Neural progenitor cell (in vitro differentiated cells): ENCODE data around the gene RUVBL2. TPM values are rescaled to one million over a fixed set of nuclear protein-coding genes. Genes with fewer than 3 reads are reported as not detected.

Experiments used
- DNase-seq: peaks from one replicate; pipeline ENCODE4 v3.0.0-alpha.2; 2016; ENCODE audit warnings: low spot score
- H2AFZ ChIP-seq: fragments of 200-600 bp; sonication (generic); replicated peaks from 2 replicates; pipeline ENCODE4 v1.6.1; 2016; ENCODE audit warnings: antibody characterized with exemption
- H3F3A ChIP-seq: fragments of 200-600 bp; sonication (generic); 2 replicates; pipeline ENCODE4 v1.6.1; 2016; ENCODE audit warnings: antibody characterized with exemption, low read depth
- H3K27ac ChIP-seq: fragments of 200-600 bp; sonication (generic); 2 replicates; pipeline ENCODE4 v1.5.1; 2016; ENCODE audit warnings: mild to moderate bottlenecking
- H3K27me3 ChIP-seq: fragments of 200-600 bp; sonication (generic); 2 replicates; pipeline ENCODE4 v1.6.1; 2016; ENCODE audit warnings: mild to moderate bottlenecking, moderate library complexity
- H3K36me3 ChIP-seq: fragments of 200-600 bp; sonication (generic); 2 replicates; pipeline ENCODE4 v1.5.1; 2016
- H3K4me1 ChIP-seq: fragments of 200-600 bp; sonication (generic); 2 replicates; pipeline ENCODE4 v1.6.1; 2016; ENCODE audit warnings: mixed run types
- H3K4me2 ChIP-seq: fragments of 200-600 bp; sonication (generic); 2 replicates; pipeline ENCODE4 v1.6.1; 2016
- H3K4me3 ChIP-seq: fragments of 200-600 bp; sonication (generic); 2 replicates; pipeline ENCODE4 v1.5.1; 2016
- H3K79me2 ChIP-seq: fragments of 200-600 bp; sonication (generic); 2 replicates; pipeline ENCODE4 v1.6.1; 2016; ENCODE audit warnings: low read depth
- H3K9ac ChIP-seq: fragments of 200-600 bp; sonication (generic); 2 replicates; pipeline ENCODE4 v1.6.1; 2016
- H3K9me3 ChIP-seq: fragments of 200-600 bp; sonication (generic); 2 replicates; pipeline ENCODE4 v1.5.1; 2016; ENCODE audit warnings: low read depth
- H4K20me1 ChIP-seq: fragments of 200-600 bp; sonication (generic); 2 replicates; pipeline ENCODE4 v1.6.1; 2016; ENCODE audit warnings: low read depth
- H3K27ac Mint-ChIP-seq: 3 replicates; pipeline ENCODE4 v1.8.0; 2021; ENCODE audit warnings: mixed read lengths
- H3K27me3 Mint-ChIP-seq: 2 replicates; pipeline ENCODE4 v1.8.0; 2022; ENCODE audit warnings: low read depth, mild to moderate bottlenecking, inconsistent platforms, moderate library complexity, mixed read lengths; ENCODE audit not compliant: insufficient read depth
- H3K36me3 Mint-ChIP-seq: 3 replicates; pipeline ENCODE4 v1.8.0; 2021; ENCODE audit warnings: mixed read lengths
- H3K4me1 Mint-ChIP-seq: 3 replicates; pipeline ENCODE4 v1.8.0; 2021; ENCODE audit warnings: mixed read lengths
- H3K4me3 Mint-ChIP-seq: 3 replicates; pipeline ENCODE4 v1.8.0; 2021; ENCODE audit warnings: mild to moderate bottlenecking, moderate library complexity, mixed read lengths
- H3K9me3 Mint-ChIP-seq: 3 replicates; pipeline ENCODE4 v1.8.0; 2020; ENCODE audit warnings: mixed read lengths
- CTCF ChIP-seq: fragments of 200-600 bp; sonication (generic); IDR thresholded peaks from 2 replicates; pipeline ENCODE4 v1.5.1; 2017; ENCODE audit warnings: antibody characterized with exemption, mild to moderate bottlenecking
- EZH2 ChIP-seq: fragments of 200-600 bp; sonication (generic); IDR thresholded peaks from 2 replicates; pipeline ENCODE4 v1.6.1; 2017; ENCODE audit warnings: antibody characterized with exemption, mild to moderate bottlenecking, moderate library complexity
- EZH2phosphoT487 ChIP-seq: fragments of 200-600 bp; sonication (generic); IDR thresholded peaks from 2 replicates; pipeline ENCODE4 v1.6.1; 2017; ENCODE audit warnings: antibody characterized with exemption
- total RNA-seq: library from RNA; depleted of rRNA; stranded (reverse); fragments of >200 nt; gene quantifications from 2 replicates; pipeline ENCODE4 v1.2.3, GENCODE V29; 2015; ENCODE audit warnings: low replicate concordance

Gene RUVBL2
- total RNA-seq, 1 donor from 2014 or later, result 67.0 TPM

DNA sequence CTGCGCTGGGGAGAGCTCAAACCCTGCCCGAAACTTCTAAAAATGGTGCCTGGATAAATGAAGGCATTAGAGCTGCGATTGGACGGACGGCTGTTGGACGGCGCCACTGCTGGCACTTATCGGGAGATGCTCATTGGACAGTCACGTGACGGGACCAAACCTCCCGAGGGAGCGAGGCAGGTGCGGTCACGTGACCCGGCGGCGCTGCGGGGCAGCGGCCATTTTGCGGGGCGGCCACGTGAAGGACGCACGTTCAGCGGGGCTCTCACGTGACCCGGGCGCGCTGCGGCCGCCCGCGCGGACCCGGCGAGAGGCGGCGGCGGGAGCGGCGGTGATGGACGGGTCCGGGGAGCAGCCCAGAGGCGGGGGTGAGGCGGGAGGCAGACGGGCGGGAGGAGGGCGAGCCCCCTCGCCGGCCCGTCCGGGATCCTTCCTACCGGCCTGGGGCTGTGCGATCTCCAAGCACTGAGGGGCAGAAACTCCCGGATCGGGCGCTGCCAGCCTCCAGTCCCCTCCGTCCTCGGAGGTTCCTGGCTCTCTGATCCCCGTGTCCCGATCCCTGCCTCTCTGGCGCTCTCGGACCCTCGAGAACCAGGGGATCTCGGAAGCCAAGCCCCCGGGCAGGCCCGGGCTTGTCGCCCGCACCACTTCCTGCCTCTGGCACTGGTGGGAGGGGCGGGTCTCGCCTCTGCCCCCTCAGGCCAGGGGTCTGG, 38.9 kb upstream of the RUVBL2 start, which contains the start of gene BAX:
Gene BAX (plus strand): TSS at position 281 of the 713 bp plus-strand sequence. CDS start 54 bp downstream, at position 335.
- Histone ChIP-seq H3K27ac (no peak within 1 kb of the TSS), H3K79me2 (peaks cover 24% of the 10 kb centered on the region), H3K4me3 (peak within 1 kb of the TSS; percentile 97), H3K4me2 (peak within 1 kb of the TSS; percentile 95), H3K36me3 (peaks cover 3% of the 10 kb centered on the region), H3F3A (peaks cover 10% of the 10 kb centered on the region), H3K9me3 (no peaks in the 10 kb centered on the region), H3K4me1 (peaks cover 8% of the 10 kb centered on the region), H3K9ac (peak within 1 kb of the TSS; percentile 87), H2AFZ (peak within 1 kb of the TSS; percentile 81), H3K27me3 (no peaks in the 10 kb centered on the region), H4K20me1 (no peaks in the 10 kb centered on the region)
- TF ChIP-seq EZH2, result no peak
- Mint-ChIP-seq H3K27ac (peak within 1 kb of the TSS; percentile 62), H3K4me1 (peaks cover 10% of the 10 kb centered on the region), H3K36me3 (peaks cover 9% of the 10 kb centered on the region), H3K27me3 (peaks cover 2% of the 10 kb centered on the region), H3K4me3 (peak within 1 kb of the TSS; percentile 85), H3K9me3 (no peaks in the 10 kb centered on the region)
- DNase-seq, result peak; percentile 99

DNA sequence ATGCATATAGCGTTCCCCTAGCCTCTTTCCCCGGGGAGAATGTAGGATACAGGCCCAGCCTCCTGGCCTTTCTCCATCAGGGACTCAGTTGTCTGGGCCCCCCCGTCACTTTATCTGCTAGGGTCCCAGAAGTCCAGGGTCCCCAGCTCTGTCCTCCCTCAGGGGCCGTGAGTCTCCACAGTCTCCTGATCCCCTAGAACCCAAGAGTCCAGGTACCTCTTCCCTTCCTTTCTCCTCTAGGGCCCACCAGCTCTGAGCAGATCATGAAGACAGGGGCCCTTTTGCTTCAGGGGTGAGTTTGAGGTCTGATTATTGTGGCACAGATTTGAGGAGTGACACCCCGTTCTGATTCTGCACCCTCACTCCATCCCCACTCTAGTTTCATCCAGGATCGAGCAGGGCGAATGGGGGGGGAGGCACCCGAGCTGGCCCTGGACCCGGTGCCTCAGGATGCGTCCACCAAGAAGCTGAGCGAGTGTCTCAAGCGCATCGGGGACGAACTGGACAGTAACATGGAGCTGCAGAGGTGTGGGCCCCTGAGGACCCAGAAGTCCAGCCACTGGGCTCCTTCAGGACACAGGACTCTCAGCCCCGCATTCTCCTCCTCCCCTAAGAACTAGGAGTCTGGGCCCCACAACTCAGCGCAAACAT, 38.3 kb upstream of the RUVBL2 start:
- Histone ChIP-seq H3K9ac (peak overlapping the region; percentile 87), H4K20me1 (no peaks in the 10 kb centered on the region), H3K4me2 (peak overlapping the region; percentile 95), H3K27ac (no peak overlapping the region), H3F3A (peaks cover 10% of the 10 kb centered on the region), H3K36me3 (peaks cover 3% of the 10 kb centered on the region), H3K27me3 (no peaks in the 10 kb centered on the region), H3K4me1 (peaks cover 8% of the 10 kb centered on the region), H3K4me3 (peak overlapping the region; percentile 97), H3K9me3 (no peaks in the 10 kb centered on the region), H3K79me2 (peaks cover 24% of the 10 kb centered on the region), H2AFZ (no peak overlapping the region)
- Mint-ChIP-seq H3K9me3 (no peaks in the 10 kb centered on the region), H3K36me3 (peaks cover 9% of the 10 kb centered on the region), H3K4me1 (peaks cover 10% of the 10 kb centered on the region), H3K4me3 (peak overlapping the region; percentile 85), H3K27me3 (peaks cover 2% of the 10 kb centered on the region), H3K27ac (no peak overlapping the region)
- TF ChIP-seq EZH2phosphoT487 (no peak), EZH2 (no peak), CTCF (no peak)
- no peak for DNase-seq

- Histone ChIP-seq H3K4me1 (peaks cover 8% of the 10 kb centered on the region), H3K4me2 (no peak overlapping the region), H3K4me3 (no peak overlapping the region), H3K79me2 (peaks cover 24% of the 10 kb centered on the region), H4K20me1 (no peaks in the 10 kb centered on the region), H3F3A (peaks cover 26% of the 10 kb centered on the region), H3K9me3 (no peaks in the 10 kb centered on the region), H3K27ac (no peak overlapping the region), H2AFZ (no peak overlapping the region), H3K9ac (no peak overlapping the region), H3K36me3 (peaks cover 3% of the 10 kb centered on the region), H3K27me3 (no peaks in the 10 kb centered on the region)
- Mint-ChIP-seq H3K27ac (no peak overlapping the region), H3K36me3 (peaks cover 9% of the 10 kb centered on the region), H3K4me1 (peaks cover 19% of the 10 kb centered on the region), H3K4me3 (peak overlapping the region; percentile 52), H3K9me3 (no peaks in the 10 kb centered on the region), H3K27me3 (peaks cover 5% of the 10 kb centered on the region)
- no peak for DNase-seq
- TF ChIP-seq CTCF, result no peak
- TF ChIP-seq EZH2phosphoT487, result no peak
- no peak for TF ChIP-seq EZH2
Observed at GRCh38 chr19:48958006-48958405, 35.7 kb upstream of the RUVBL2 start.
